Neural progenitor cell (in vitro differentiated cells): ENCODE results near the gene CTIF. TPM values are rescaled to one million over a fixed set of nuclear protein-coding genes. Genes with fewer than 3 reads are reported as not detected.

ENCODE experiments used
- DNase-seq: peaks from one replicate; pipeline ENCODE4 v3.0.0-alpha.2; 2016; ENCODE audit warnings: low spot score
- H2AFZ ChIP-seq: fragments of 200-600 bp; sonication (generic); replicated peaks from 2 replicates; pipeline ENCODE4 v1.6.1; 2016; ENCODE audit warnings: antibody characterized with exemption
- H3F3A ChIP-seq: fragments of 200-600 bp; sonication (generic); 2 replicates; pipeline ENCODE4 v1.6.1; 2016; ENCODE audit warnings: antibody characterized with exemption, low read depth
- H3K27ac ChIP-seq: fragments of 200-600 bp; sonication (generic); 2 replicates; pipeline ENCODE4 v1.5.1; 2016; ENCODE audit warnings: mild to moderate bottlenecking
- H3K27me3 ChIP-seq: fragments of 200-600 bp; sonication (generic); 2 replicates; pipeline ENCODE4 v1.6.1; 2016; ENCODE audit warnings: mild to moderate bottlenecking, moderate library complexity
- H3K36me3 ChIP-seq: fragments of 200-600 bp; sonication (generic); 2 replicates; pipeline ENCODE4 v1.5.1; 2016
- H3K4me1 ChIP-seq: fragments of 200-600 bp; sonication (generic); 2 replicates; pipeline ENCODE4 v1.6.1; 2016; ENCODE audit warnings: mixed run types
- H3K4me2 ChIP-seq: fragments of 200-600 bp; sonication (generic); 2 replicates; pipeline ENCODE4 v1.6.1; 2016
- H3K4me3 ChIP-seq: fragments of 200-600 bp; sonication (generic); 2 replicates; pipeline ENCODE4 v1.5.1; 2016
- H3K79me2 ChIP-seq: fragments of 200-600 bp; sonication (generic); 2 replicates; pipeline ENCODE4 v1.6.1; 2016; ENCODE audit warnings: low read depth
- H3K9ac ChIP-seq: fragments of 200-600 bp; sonication (generic); 2 replicates; pipeline ENCODE4 v1.6.1; 2016
- H3K9me3 ChIP-seq: fragments of 200-600 bp; sonication (generic); 2 replicates; pipeline ENCODE4 v1.5.1; 2016; ENCODE audit warnings: low read depth
- H4K20me1 ChIP-seq: fragments of 200-600 bp; sonication (generic); 2 replicates; pipeline ENCODE4 v1.6.1; 2016; ENCODE audit warnings: low read depth
- H3K27ac Mint-ChIP-seq: 3 replicates; pipeline ENCODE4 v1.8.0; 2021; ENCODE audit warnings: mixed read lengths
- H3K27me3 Mint-ChIP-seq: 2 replicates; pipeline ENCODE4 v1.8.0; 2022; ENCODE audit warnings: low read depth, mild to moderate bottlenecking, inconsistent platforms, moderate library complexity, mixed read lengths; ENCODE audit not compliant: insufficient read depth
- H3K36me3 Mint-ChIP-seq: 3 replicates; pipeline ENCODE4 v1.8.0; 2021; ENCODE audit warnings: mixed read lengths
- H3K4me1 Mint-ChIP-seq: 3 replicates; pipeline ENCODE4 v1.8.0; 2021; ENCODE audit warnings: mixed read lengths
- H3K4me3 Mint-ChIP-seq: 3 replicates; pipeline ENCODE4 v1.8.0; 2021; ENCODE audit warnings: mild to moderate bottlenecking, moderate library complexity, mixed read lengths
- H3K9me3 Mint-ChIP-seq: 3 replicates; pipeline ENCODE4 v1.8.0; 2020; ENCODE audit warnings: mixed read lengths
- EZH2 ChIP-seq: fragments of 200-600 bp; sonication (generic); IDR thresholded peaks from 2 replicates; pipeline ENCODE4 v1.6.1; 2017; ENCODE audit warnings: antibody characterized with exemption, mild to moderate bottlenecking, moderate library complexity
- EZH2phosphoT487 ChIP-seq: fragments of 200-600 bp; sonication (generic); IDR thresholded peaks from 2 replicates; pipeline ENCODE4 v1.6.1; 2017; ENCODE audit warnings: antibody characterized with exemption
- total RNA-seq: library from RNA; depleted of rRNA; stranded (reverse); fragments of >200 nt; gene quantifications from 2 replicates; pipeline ENCODE4 v1.2.3, GENCODE V29; 2015; ENCODE audit warnings: low replicate concordance
- TF ChIP-seq, protein P1 (sequence below): fragments of 200-600 bp; sonication (generic); IDR thresholded peaks from 2 replicates; pipeline ENCODE4 v1.5.1; 2017; ENCODE audit warnings: antibody characterized with exemption, mild to moderate bottlenecking

The CTIF gene
- total RNA-seq, 1 donor from 2014 or later: 17.6 TPM

DNA sequence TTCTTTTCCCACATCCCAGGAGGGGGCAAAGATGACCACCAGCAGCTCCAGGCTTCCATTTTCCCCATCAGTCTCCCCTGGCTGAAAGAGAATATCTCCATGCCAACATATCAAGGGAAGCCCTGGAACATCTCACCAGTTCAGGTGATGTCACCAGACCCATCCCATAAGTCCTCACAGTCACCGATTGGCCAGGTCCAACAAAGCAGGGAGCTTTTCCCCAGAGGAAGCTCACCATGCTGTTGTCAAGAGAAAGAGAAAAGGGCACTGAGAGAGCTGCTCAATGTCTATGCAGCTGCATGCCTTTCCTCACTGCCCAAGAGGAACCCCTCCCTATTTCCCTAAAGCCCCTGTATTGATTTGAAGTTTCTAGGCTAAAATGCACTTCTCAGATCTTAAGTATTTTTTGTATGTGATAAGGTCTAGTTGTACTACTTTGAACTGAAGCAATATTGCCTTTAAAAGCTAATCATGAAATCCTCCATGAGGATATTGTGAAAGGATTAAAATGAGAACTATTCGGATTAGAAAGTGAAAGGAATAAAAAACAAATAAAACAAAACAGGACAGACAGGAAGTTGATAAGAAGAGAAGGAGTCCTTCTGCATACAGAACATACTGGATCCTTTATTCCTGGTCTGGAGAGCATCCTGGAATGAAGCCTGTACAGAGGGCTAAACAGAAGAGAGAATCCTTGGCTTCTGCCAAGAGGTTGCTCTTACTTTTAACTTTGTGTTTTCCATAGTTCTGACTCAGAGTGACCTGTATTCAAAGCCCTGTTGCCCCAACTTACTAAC is 45.2 kb upstream of the CTIF start:
- Histone ChIP-seq H3K27me3 (no peaks in the 10 kb centered on the region), H3K4me3 (no peak overlapping the region), H3K4me2 (peak overlapping the region; percentile 21), H3K9me3 (no peaks in the 10 kb centered on the region), H3K4me1 (peaks cover 5% of the 10 kb centered on the region), H3K79me2 (no peaks in the 10 kb centered on the region), H3F3A (no peaks in the 10 kb centered on the region), H2AFZ (no peak overlapping the region), H3K27ac (no peak overlapping the region), H3K36me3 (no peaks in the 10 kb centered on the region), H3K9ac (no peak overlapping the region), H4K20me1 (no peaks in the 10 kb centered on the region)
- TF ChIP-seq EZH2: no peak
- no peak for TF ChIP-seq EZH2phosphoT487
- TF ChIP-seq, protein P1, sequence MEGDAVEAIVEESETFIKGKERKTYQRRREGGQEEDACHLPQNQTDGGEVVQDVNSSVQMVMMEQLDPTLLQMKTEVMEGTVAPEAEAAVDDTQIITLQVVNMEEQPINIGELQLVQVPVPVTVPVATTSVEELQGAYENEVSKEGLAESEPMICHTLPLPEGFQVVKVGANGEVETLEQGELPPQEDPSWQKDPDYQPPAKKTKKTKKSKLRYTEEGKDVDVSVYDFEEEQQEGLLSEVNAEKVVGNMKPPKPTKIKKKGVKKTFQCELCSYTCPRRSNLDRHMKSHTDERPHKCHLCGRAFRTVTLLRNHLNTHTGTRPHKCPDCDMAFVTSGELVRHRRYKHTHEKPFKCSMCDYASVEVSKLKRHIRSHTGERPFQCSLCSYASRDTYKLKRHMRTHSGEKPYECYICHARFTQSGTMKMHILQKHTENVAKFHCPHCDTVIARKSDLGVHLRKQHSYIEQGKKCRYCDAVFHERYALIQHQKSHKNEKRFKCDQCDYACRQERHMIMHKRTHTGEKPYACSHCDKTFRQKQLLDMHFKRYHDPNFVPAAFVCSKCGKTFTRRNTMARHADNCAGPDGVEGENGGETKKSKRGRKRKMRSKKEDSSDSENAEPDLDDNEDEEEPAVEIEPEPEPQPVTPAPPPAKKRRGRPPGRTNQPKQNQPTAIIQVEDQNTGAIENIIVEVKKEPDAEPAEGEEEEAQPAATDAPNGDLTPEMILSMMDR: no peak
- no peaks in the 10 kb centered on the region for H3K4me1 Mint-ChIP-seq
- no peak overlapping the region for H3K27ac Mint-ChIP-seq
- no peak for DNase-seq
- H3K9me3 Mint-ChIP-seq: peaks cover 14% of the 10 kb centered on the region
- peaks cover 5% of the 10 kb centered on the region for H3K27me3 Mint-ChIP-seq
- H3K4me3 Mint-ChIP-seq: no peak overlapping the region
- H3K36me3 Mint-ChIP-seq: no peaks in the 10 kb centered on the region

DNA sequence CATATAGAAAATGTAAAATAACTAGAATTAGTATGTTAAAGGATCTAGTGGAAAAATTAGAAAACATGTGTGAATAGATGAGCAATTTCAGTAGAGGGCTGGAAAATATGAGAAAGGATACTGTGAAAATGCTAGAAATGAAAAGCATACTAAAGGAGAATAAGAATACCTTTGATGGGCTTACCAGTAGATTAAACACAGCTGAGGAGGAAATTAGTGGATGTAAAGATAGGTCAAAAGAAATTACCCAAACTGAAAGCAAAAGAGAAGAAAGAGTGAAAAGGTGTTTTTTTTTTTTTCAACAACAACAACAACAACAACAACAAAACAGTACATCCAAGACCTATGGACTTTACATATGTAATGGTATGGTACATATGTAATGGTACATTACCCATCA is 41.0 kb upstream of the CTIF start:
- no peak for DNase-seq
- no peak overlapping the region for H2AFZ ChIP-seq
- H3K9ac ChIP-seq: no peak overlapping the region
- H3K9me3 ChIP-seq: no peaks in the 10 kb centered on the region
- H3K9me3 Mint-ChIP-seq: peaks cover 14% of the 10 kb centered on the region
- H3K36me3 Mint-ChIP-seq: no peaks in the 10 kb centered on the region
- no peak overlapping the region for H3K4me3 Mint-ChIP-seq
- no peaks in the 10 kb centered on the region for H3K36me3 ChIP-seq
- H4K20me1 ChIP-seq: no peaks in the 10 kb centered on the region
- peaks cover 5% of the 10 kb centered on the region for H3K4me1 ChIP-seq
- H3K27me3 ChIP-seq: no peaks in the 10 kb centered on the region
- H3K4me3 ChIP-seq: no peak overlapping the region
- H3K4me2 ChIP-seq: no peak overlapping the region
- peaks cover 5% of the 10 kb centered on the region for H3K27me3 Mint-ChIP-seq
- no peaks in the 10 kb centered on the region for H3F3A ChIP-seq
- H3K4me1 Mint-ChIP-seq: no peaks in the 10 kb centered on the region
- no peak overlapping the region for H3K27ac Mint-ChIP-seq
- H3K79me2 ChIP-seq: no peaks in the 10 kb centered on the region
- no peak overlapping the region for H3K27ac ChIP-seq
- TF ChIP-seq EZH2 (no peak), EZH2phosphoT487 (no peak)
- TF ChIP-seq, protein P1: no peak

DNA sequence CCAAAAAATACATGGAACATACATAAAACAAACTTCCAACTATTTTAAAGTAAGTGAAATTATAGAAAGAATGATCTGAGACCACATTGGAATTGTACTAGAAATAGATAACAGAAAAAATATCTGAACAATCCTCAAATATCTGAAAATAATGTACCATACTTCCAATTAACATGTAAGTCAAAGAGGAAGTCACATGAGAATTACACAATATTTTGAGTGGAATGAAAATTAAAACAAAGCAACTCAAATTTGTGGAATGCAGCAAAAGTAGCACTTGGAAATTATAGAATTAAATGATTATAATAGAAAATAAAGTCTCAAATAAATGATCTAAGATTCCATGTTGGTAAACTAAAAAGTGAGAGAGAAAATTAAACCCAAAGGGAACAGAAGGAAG is 38.3 kb upstream of the CTIF start:
- Histone ChIP-seq H3F3A (no peaks in the 10 kb centered on the region), H3K4me3 (no peak overlapping the region), H3K9ac (no peak overlapping the region), H3K36me3 (no peaks in the 10 kb centered on the region), H3K79me2 (no peaks in the 10 kb centered on the region), H3K27me3 (no peaks in the 10 kb centered on the region), H2AFZ (no peak overlapping the region), H3K9me3 (peaks cover 3% of the 10 kb centered on the region), H3K27ac (no peak overlapping the region), H3K4me2 (no peak overlapping the region), H4K20me1 (no peaks in the 10 kb centered on the region), H3K4me1 (no peaks in the 10 kb centered on the region)
- no peak overlapping the region for H3K4me3 Mint-ChIP-seq
- peaks cover 14% of the 10 kb centered on the region for H3K9me3 Mint-ChIP-seq
- no peak overlapping the region for H3K27ac Mint-ChIP-seq
- DNase-seq: no peak
- no peak for TF ChIP-seq EZH2phosphoT487
- TF ChIP-seq, protein P1: no peak
- no peak for TF ChIP-seq EZH2
- H3K36me3 Mint-ChIP-seq: no peaks in the 10 kb centered on the region
- no peaks in the 10 kb centered on the region for H3K4me1 Mint-ChIP-seq
- peaks cover 3% of the 10 kb centered on the region for H3K27me3 Mint-ChIP-seq
